DOHH2 (cell line): Measurements from ENCODE around the gene GPC1.

Source experiments
- EZH2phosphoT487 ChIP-seq: fragments of 200-600 bp; sonication (generic); IDR thresholded peaks from 2 replicates; pipeline ENCODE4 v1.6.1; 2017; ENCODE audit warnings: borderline replicate concordance, mild to moderate bottlenecking, antibody characterized with exemption, low read length, moderate library complexity, mixed read lengths
- TF ChIP-seq, protein P1 (sequence below): fragments of 200-600 bp; sonication (generic); IDR thresholded peaks from one replicate; pipeline ENCODE4 v1.5.1; 2014; ENCODE audit warnings: antibody characterized with exemption, mild to moderate bottlenecking, low read depth, low read length; ENCODE audit not compliant: poor library complexity, severe bottlenecking

DNA sequence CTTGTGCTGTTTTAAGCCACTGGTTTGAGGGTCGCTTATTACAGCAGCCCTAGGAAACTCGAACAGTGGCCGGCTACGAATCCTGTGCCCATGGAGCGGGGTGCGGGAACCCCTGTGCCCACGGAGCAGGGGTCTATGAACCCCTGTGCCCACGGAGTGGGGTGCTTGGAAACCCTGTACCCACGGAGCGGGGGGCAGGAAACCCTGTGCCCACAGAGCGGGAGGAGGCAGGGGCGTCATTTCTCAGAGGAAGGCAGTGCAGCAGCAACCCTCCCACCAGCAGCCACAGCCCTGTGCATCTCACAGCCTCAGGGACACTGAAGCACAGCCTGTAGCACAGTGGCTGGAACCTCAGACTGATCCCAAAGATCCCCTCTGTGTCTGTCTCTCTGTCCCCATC lies 34.2 kb upstream of the GPC1 start:
- TF ChIP-seq, protein P1, sequence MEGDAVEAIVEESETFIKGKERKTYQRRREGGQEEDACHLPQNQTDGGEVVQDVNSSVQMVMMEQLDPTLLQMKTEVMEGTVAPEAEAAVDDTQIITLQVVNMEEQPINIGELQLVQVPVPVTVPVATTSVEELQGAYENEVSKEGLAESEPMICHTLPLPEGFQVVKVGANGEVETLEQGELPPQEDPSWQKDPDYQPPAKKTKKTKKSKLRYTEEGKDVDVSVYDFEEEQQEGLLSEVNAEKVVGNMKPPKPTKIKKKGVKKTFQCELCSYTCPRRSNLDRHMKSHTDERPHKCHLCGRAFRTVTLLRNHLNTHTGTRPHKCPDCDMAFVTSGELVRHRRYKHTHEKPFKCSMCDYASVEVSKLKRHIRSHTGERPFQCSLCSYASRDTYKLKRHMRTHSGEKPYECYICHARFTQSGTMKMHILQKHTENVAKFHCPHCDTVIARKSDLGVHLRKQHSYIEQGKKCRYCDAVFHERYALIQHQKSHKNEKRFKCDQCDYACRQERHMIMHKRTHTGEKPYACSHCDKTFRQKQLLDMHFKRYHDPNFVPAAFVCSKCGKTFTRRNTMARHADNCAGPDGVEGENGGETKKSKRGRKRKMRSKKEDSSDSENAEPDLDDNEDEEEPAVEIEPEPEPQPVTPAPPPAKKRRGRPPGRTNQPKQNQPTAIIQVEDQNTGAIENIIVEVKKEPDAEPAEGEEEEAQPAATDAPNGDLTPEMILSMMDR = no peak
- no peak for TF ChIP-seq EZH2phosphoT487
